ENCODE measurements around the gene CDC25C. TPM values are rescaled to one million over a fixed set of nuclear protein-coding genes. Genes with fewer than 3 reads are reported as not detected.

Gene CDC25C
- total and polyA plus RNA-seq, 2 of the 4 experiments (the other 2 are of a cell fraction) = 7.3 to 8.2 TPM

- BruUV-seq (replicated peaks) = no TSS peak
- ChIA-PET CTCF (no interaction called here), POLR2A (ENCODE audit: unreplicated experiment) (no interaction called here)
- Histone ChIP-seq H3K36me3 (ENCODE audit: control insufficient read depth, insufficient read depth, low read length) (no peaks in the 10 kb centered on the region), H3K4me1 (ENCODE audit: control insufficient read depth, insufficient read depth, low read length) (no peaks in the 10 kb centered on the region; the same call in 1 of the 2 replicates), H2BK5ac (ENCODE audit: low read depth, low read length, poor library complexity, severe bottlenecking) (no peak overlapping the region), H2AK5ac (ENCODE audit: low read depth, low read length) (no peak overlapping the region), H2BK15ac (ENCODE audit: low read depth, low read length) (no peak overlapping the region), H3K4me3 (ENCODE audit: insufficient read depth, low read depth, low read length) (no peak overlapping the region), H2BK120ac (ENCODE audit: low read depth, low read length) (no peak overlapping the region), H4K5ac (ENCODE audit: low read depth, low read length) (no peak overlapping the region), H3K4me2 (ENCODE audit: low read depth, low read length) (no peak overlapping the region), H3K9ac (ENCODE audit: low read depth, low read length) (no peak overlapping the region), H3K4ac (ENCODE audit: low read depth, low read length) (no peak overlapping the region), H2BK20ac (ENCODE audit: low read depth, low read length) (no peak overlapping the region), H3K79me1 (ENCODE audit: low read depth in 1 of 2, low read length in 2 of 2) (no peaks in the 10 kb centered on the region), H3K9me1 (ENCODE audit: insufficient read depth, low read length) (no peaks in the 10 kb centered on the region), H3K18ac (ENCODE audit: low read depth, low read length) (no peak overlapping the region), H3K14ac (replicated peaks; ENCODE audit: low read depth, low read length) (no peak overlapping the region), H4K8ac (ENCODE audit: low read depth in 2 of 2, low read length in 2 of 2) (no peak overlapping the region), H2AFZ (replicated peaks; ENCODE audit: low read length, poor library complexity) (no peak overlapping the region), H3K56ac (ENCODE audit: extremely low read depth, insufficient read depth, low read length) (no peak overlapping the region), H4K91ac (ENCODE audit: insufficient read depth, low read depth, low read length) (no peak overlapping the region), H3K27ac (ENCODE audit: insufficient read depth, low read length) (no peak overlapping the region), H3K9me3 (ENCODE audit: control insufficient read depth, insufficient read depth, low read length) (no peaks in the 10 kb centered on the region), H4K20me1 (ENCODE audit: insufficient read depth, low read length) (no peaks in the 10 kb centered on the region), H2AK9ac (replicated peaks; ENCODE audit: low read depth, low read length, poor library complexity) (no peak overlapping the region), H3K23ac (ENCODE audit: low read depth, low read length) (no peak overlapping the region), H3K27me3 (ENCODE audit: control insufficient read depth, insufficient read depth, low read length) (peaks cover 50% of the 10 kb centered on the region)
- TF ChIP-seq RAD21 (IDR thresholded peaks at IDR 0.05; ENCODE audit: low read length) = no peak
- TF ChIP-seq MAFK (IDR thresholded peaks at IDR 0.05; ENCODE audit: low read depth, low read length) = no peak
- no peak for TF ChIP-seq BHLHE40 (IDR thresholded peaks at IDR 0.05; ENCODE audit: low read depth, low read length)
- TF ChIP-seq ELK1 (IDR thresholded peaks at IDR 0.05; ENCODE audit: borderline replicate concordance, low read depth, low read length) = no peak
- no peak for TF ChIP-seq POLR2A (IDR thresholded peaks at IDR 0.05; ENCODE audit: low read depth, low read length)
- TF ChIP-seq MAZ (IDR thresholded peaks at IDR 0.05; ENCODE audit: borderline replicate concordance, low read depth, low read length) = no peak
- no peak for TF ChIP-seq CEBPB (IDR thresholded peaks at IDR 0.05; ENCODE audit: low read depth, low read length)
- TF ChIP-seq SMC3 (IDR thresholded peaks at IDR 0.05; ENCODE audit: low read depth, low read length) = no peak
- TF ChIP-seq CTCF (conservative IDR thresholded peaks at IDR 0.05; ENCODE audit: low read depth, low read length) = no peak
- dilution Hi-C loops (cut with HindIII; ENCODE audit: low sequenced_read_pairs, unreplicated experiment) = no loop called here
- ATAC-seq (ENCODE audit: low read depth) (no peak), DNase-seq (no peak)
- WGBS, 2 experiments (ENCODE audit: extremely low coverage in 2 of 2, insufficient read length in 1 of 2) = no CpG with 5 or more reads among the region's 2 CpGs
- in situ Hi-C loops (cut with MboI; ENCODE audit: low sequenced_read_pairs) = no loop called here
- intact Hi-C loops (cut with micrococcal nuclease) = loop anchor here (5.0 kb wide), 1 partner anchor 39 kb away; no protein-coding TSS in a partner anchor
Observed at GRCh38 chr5:138243794-138244193, 87.8 kb downstream of the CDC25C start.

Data from IMR-90 (cell line).